HCT116 (cell line): ENCODE measurements around the gene STT3B. TPM values are rescaled to one million over a fixed set of nuclear protein-coding genes. Genes with fewer than 3 reads are reported as not detected.
"Not testable (repeated sequence)": the region's sequence is repeated elsewhere in the genome, so short reads cannot be mapped to it uniquely, and the experiment has no call there.

ENCODE experiments used
- ATAC-seq: fragments of 200-7000 bp; cut with Tn5 transposase; 2 replicates; pipeline ENCODE4 v1.9.1; 2020; ENCODE audit warnings: mild to moderate bottlenecking, moderate library complexity
- BruUV-seq: library from RNA; stranded (reverse); fragments of 400-500 nt; replicated peaks from 2 replicates; lab custom pipeline; 2021; lab: Mats Ljungman, UMichigan
- CTCF ChIA-PET: fragments of 300-600 bp; sonication (Branson Sonifier 250); formaldehyde crosslinking; loops from one replicate; lab custom pipeline; 2021; ENCODE audit warnings: antibody characterized with exemption; lab: Charles Lee
- POLR2A ChIA-PET: fragments of 300-600, 350-600 bp; sonication (Branson Sonifier 250); formaldehyde crosslinking; loops from one replicate; lab custom pipeline; 2021; ENCODE audit warnings: antibody characterized with exemption; lab: Charles Lee
- RAD21 ChIA-PET, 2 experiments: fragments of 300-600 bp; sonication (Branson Sonifier 250); formaldehyde crosslinking; loops; one replicate each; lab custom pipeline; 2023; ENCODE audit warnings: low total read pairs in 2 of 2; ENCODE audit not compliant: uncharacterized antibody in 2 of 2, unreplicated experiment in 2 of 2, low non-redundant PET in 1 of 2; lab: Charles Lee
- DNase-seq: peaks from one replicate; pipeline ENCODE4 v3.0.0-alpha.2; 2010; ENCODE audit warnings: low read depth, low spot score
- H2AFZ ChIP-seq: fragments of 200-600 bp; shearing (Covaris generic), sonication (generic); 2 replicates; pipeline ENCODE4 v1.6.1; 2017; ENCODE audit warnings: low read depth, mixed run types, mixed read lengths, antibody characterized with exemption, low read length; ENCODE audit not compliant: poor library complexity, severe bottlenecking
- H3K27ac ChIP-seq: 2 replicates; pipeline ENCODE4 v1.5.1; 2012; ENCODE audit warnings: low read depth, low read length
- H3K27me3 ChIP-seq: fragments of 200-600 bp; sonication (generic); 2 replicates; pipeline ENCODE4 v1.6.1; 2016; ENCODE audit warnings: mixed run types, low read length, mixed read lengths; ENCODE audit not compliant: insufficient read depth
- H3K36me3 ChIP-seq, 2 experiments: fragments of 200-500 bp in 1 of 2; fragments of 200-600 bp in 1 of 2; sonication (Bioruptor generic) in 1 of 2; sonication (generic) in 1 of 2; 2 replicates each; pipeline versions ENCODE4 v1.5.1 to v1.6.1; 2014 to 2016; ENCODE audit warnings: low read length in 2 of 2, inconsistent platforms in 1 of 2, mixed read lengths in 1 of 2, mixed run types in 1 of 2; ENCODE audit not compliant: insufficient read depth in 2 of 2, control insufficient read depth in 1 of 2
- H3K4me1 ChIP-seq, 2 experiments: fragments of 200-600 bp in 1 of 2; sonication (generic) in 1 of 2; 2 replicates each; pipeline versions ENCODE4 v1.5.1 to v1.6.1; 2012 to 2017; ENCODE audit warnings: low read length in 2 of 2, inconsistent platforms in 1 of 2, mild to moderate bottlenecking in 1 of 2, mixed read lengths in 1 of 2, mixed run types in 1 of 2, moderate library complexity in 1 of 2; ENCODE audit not compliant: insufficient read depth in 2 of 2, control insufficient read depth in 1 of 2
- H3K4me2 ChIP-seq: fragments of 200-600 bp; sonication (generic); 2 replicates; pipeline ENCODE4 v1.6.1; 2017; ENCODE audit warnings: mixed run types, low read length, mixed read lengths
- H3K4me3 ChIP-seq, 2 experiments: fragments of 200-600 bp in 1 of 2; sonication (generic) in 1 of 2; replicated peaks in 1 of 2; 2 replicates each; pipeline ENCODE4 v1.5.1; 2011 to 2016; ENCODE audit warnings: low read length in 2 of 2, control low read depth in 1 of 2, low read depth in 1 of 2, mild to moderate bottlenecking in 1 of 2, mixed read lengths in 1 of 2, mixed run types in 1 of 2
- H3K79me2 ChIP-seq: fragments of 200-600 bp; sonication (generic); 2 replicates; pipeline ENCODE4 v1.6.1; 2017; ENCODE audit warnings: mild to moderate bottlenecking, mixed run types, low read length, moderate library complexity, mixed read lengths; ENCODE audit not compliant: insufficient read depth
- H3K9ac ChIP-seq: fragments of 200-600 bp; sonication (generic); 2 replicates; pipeline ENCODE4 v1.6.1; 2016; ENCODE audit warnings: low read length, mixed read lengths
- H3K9me2 ChIP-seq: fragments of 200-600 bp; sonication (generic), shearing (Covaris generic); 2 replicates; pipeline ENCODE4 v1.6.1; 2017; ENCODE audit warnings: mixed run types, mild to moderate bottlenecking, moderate library complexity; ENCODE audit not compliant: insufficient read depth
- H3K9me3 ChIP-seq, 2 experiments: fragments of 200-500 bp in 1 of 2; fragments of 200-600 bp in 1 of 2; sonication (Bioruptor generic) in 1 of 2; sonication (generic) in 1 of 2; 2 replicates each; pipeline ENCODE4 v1.6.1; 2014 to 2017; ENCODE audit warnings: low read length in 2 of 2, mixed read lengths in 2 of 2, inconsistent platforms in 1 of 2, low read depth in 1 of 2, mild to moderate bottlenecking in 1 of 2, mixed run types in 1 of 2, moderate library complexity in 1 of 2; ENCODE audit not compliant: control insufficient read depth in 1 of 2, insufficient read depth in 1 of 2
- H4K20me1 ChIP-seq: fragments of 200-600 bp; sonication (generic), shearing (Covaris generic); 2 replicates; pipeline ENCODE4 v1.6.1; 2017; ENCODE audit warnings: mixed run types, mild to moderate bottlenecking, moderate library complexity; ENCODE audit not compliant: insufficient read depth
- CEBPB ChIP-seq: IDR thresholded peaks from 2 replicates; pipeline ENCODE4 v1.6.1; 2012; ENCODE audit warnings: low read depth
- CTCF ChIP-seq, 3 experiments: fragments of 200-600 bp in 1 of 3; sonication (generic) in 1 of 3; IDR thresholded peaks in 2 of 3; conservative IDR thresholded peaks in 1 of 3; 2 replicates each; pipeline ENCODE4 v1.5.1; 2012 to 2017; ENCODE audit warnings: low read depth in 2 of 3, low read length in 2 of 3, antibody characterized with exemption in 1 of 3, borderline replicate concordance in 1 of 3, control low read depth in 1 of 3, mild to moderate bottlenecking in 1 of 3, mixed read lengths in 1 of 3, mixed run types in 1 of 3, moderate library complexity in 1 of 3; ENCODE audit not compliant: insufficient read depth in 1 of 3
- EGR1 ChIP-seq: IDR thresholded peaks from 2 replicates; pipeline ENCODE4 v1.6.1; 2012; ENCODE audit warnings: low read depth
- ELF1 ChIP-seq: IDR thresholded peaks from 2 replicates; pipeline ENCODE4 v1.6.1; 2012; ENCODE audit warnings: low read depth, borderline replicate concordance
- EZH2 ChIP-seq: fragments of 200-600 bp; sonication (generic); IDR thresholded peaks from 2 replicates; pipeline ENCODE4 v1.6.1; 2017; ENCODE audit warnings: antibody characterized with exemption, mixed run types
- EZH2phosphoT487 ChIP-seq: fragments of 200-600 bp; IDR thresholded peaks from 2 replicates; pipeline ENCODE4 v1.6.1; 2018; ENCODE audit warnings: antibody characterized with exemption, borderline replicate concordance
- FOSL1 ChIP-seq: IDR thresholded peaks from 2 replicates; pipeline ENCODE4 v1.6.1; 2012; ENCODE audit warnings: low read depth
- MAX ChIP-seq: IDR thresholded peaks from 2 replicates; pipeline ENCODE4 v1.6.1; 2012
- POLR2A ChIP-seq: IDR thresholded peaks from 2 replicates; pipeline ENCODE4 v1.7.0; 2011; ENCODE audit warnings: borderline replicate concordance; ENCODE audit not compliant: insufficient read depth, insufficient read length; ENCODE audit errors: extremely low read depth
- POLR2AphosphoS5 ChIP-seq: IDR thresholded peaks from 2 replicates; pipeline ENCODE4 v1.6.1; 2011; ENCODE audit warnings: mild to moderate bottlenecking, low read depth, low read length, moderate library complexity
- SIN3A ChIP-seq: IDR thresholded peaks from 2 replicates; pipeline ENCODE4 v1.6.1; 2012; ENCODE audit warnings: low read depth
- SP1 ChIP-seq: IDR thresholded peaks from 2 replicates; pipeline ENCODE4 v1.6.1; 2012; ENCODE audit warnings: low read depth
- SRF ChIP-seq: IDR thresholded peaks from 2 replicates; pipeline ENCODE4 v1.6.1; 2012; ENCODE audit warnings: low read depth
- YY1 ChIP-seq: IDR thresholded peaks from 2 replicates; pipeline ENCODE4 v1.6.1; 2011; ENCODE audit warnings: low read length, low read depth, moderate library complexity, mild to moderate bottlenecking; ENCODE audit not compliant: insufficient replicate concordance; ENCODE audit errors: extremely low read depth
- ZFX ChIP-seq: fragments of 450-650 bp; IDR thresholded peaks from 2 replicates; pipeline ENCODE4 v1.6.1; 2017
- ZNF274 ChIP-seq: fragments of 200-500 bp; sonication (Bioruptor generic); IDR thresholded peaks from 2 replicates; pipeline ENCODE4 v1.6.1; 2014; ENCODE audit warnings: mild to moderate bottlenecking, low read depth, low read length, inconsistent platforms
- intact Hi-C: fragments of 100-400 bp; cut with micrococcal nuclease; formaldehyde crosslinking; loops from 2 replicates; pipeline ENCODE4 v1.10.0; 2022
- total RNA-seq: library from RNA; stranded (reverse); gene quantifications from one replicate; pipeline ENCODE4 v1.2.1, GENCODE V29; 2021; ENCODE audit not compliant: unreplicated experiment
- TF ChIP-seq, protein P1 (sequence below): IDR thresholded peaks from 2 replicates; pipeline ENCODE4 v1.6.1; 2011; ENCODE audit warnings: mild to moderate bottlenecking, low read length, moderate library complexity; ENCODE audit not compliant: insufficient replicate concordance; ENCODE audit errors: extremely low read depth

The STT3B gene
- total RNA-seq, 1 experiment from 2014 or later = 131 TPM

- TF ChIP-seq SIN3A (no peak), MAX (no peak), POLR2AphosphoS5 (no peak), SRF (no peak), SP1 (no peak), CEBPB (no peak), ELF1 (no peak), ZNF274 (no peak), EGR1 (no peak), POLR2A (no peak), CTCF (IDR thresholded peaks at IDR 0.05 in 2 of 3, conservative IDR thresholded peaks at IDR 0.05 in 1 of 3; ENCODE audit: borderline replicate concordance in 1 of 3, insufficient read depth in 1 of 3, low read depth in 2 of 3, low read length in 2 of 3) (no peak), FOSL1 (no peak), EZH2 (no peak), ZFX (no peak), EZH2phosphoT487 (no peak), YY1 (no peak)
- TF ChIP-seq, protein P1, sequence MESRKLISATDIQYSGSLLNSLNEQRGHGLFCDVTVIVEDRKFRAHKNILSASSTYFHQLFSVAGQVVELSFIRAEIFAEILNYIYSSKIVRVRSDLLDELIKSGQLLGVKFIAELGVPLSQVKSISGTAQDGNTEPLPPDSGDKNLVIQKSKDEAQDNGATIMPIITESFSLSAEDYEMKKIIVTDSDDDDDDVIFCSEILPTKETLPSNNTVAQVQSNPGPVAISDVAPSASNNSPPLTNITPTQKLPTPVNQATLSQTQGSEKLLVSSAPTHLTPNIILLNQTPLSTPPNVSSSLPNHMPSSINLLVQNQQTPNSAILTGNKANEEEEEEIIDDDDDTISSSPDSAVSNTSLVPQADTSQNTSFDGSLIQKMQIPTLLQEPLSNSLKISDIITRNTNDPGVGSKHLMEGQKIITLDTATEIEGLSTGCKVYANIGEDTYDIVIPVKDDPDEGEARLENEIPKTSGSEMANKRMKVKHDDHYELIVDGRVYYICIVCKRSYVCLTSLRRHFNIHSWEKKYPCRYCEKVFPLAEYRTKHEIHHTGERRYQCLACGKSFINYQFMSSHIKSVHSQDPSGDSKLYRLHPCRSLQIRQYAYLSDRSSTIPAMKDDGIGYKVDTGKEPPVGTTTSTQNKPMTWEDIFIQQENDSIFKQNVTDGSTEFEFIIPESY = no peak
- no peak overlapping the region for H3K9ac ChIP-seq
- no peak overlapping the region for H3K4me3 ChIP-seq
- H3K4me1 ChIP-seq = no peaks in the 10 kb centered on the region
- ATAC-seq (no peak), DNase-seq (no peak)
- peaks cover 0 to 20% of the 10 kb centered on the region in 2 experiments; a peak in 1 of 4 replicates for H3K36me3 ChIP-seq
- H3K9me2 ChIP-seq = no peaks in the 10 kb centered on the region
- CTCF ChIA-PET = no interaction called here
- intact Hi-C loops = no loop called here
- RAD21 ChIA-PET = no interaction called here
- no peaks in the 10 kb centered on the region; the same call in none of the 2 replicates for H4K20me1 ChIP-seq
- H3K27ac ChIP-seq = no peak overlapping the region
- POLR2A ChIA-PET = no interaction called here
- no peak overlapping the region for H3K4me2 ChIP-seq
- BruUV-seq = no TSS peak
- H3K9me3 ChIP-seq = no peaks in the 10 kb centered on the region
- peaks cover 72% of the 10 kb centered on the region for H3K79me2 ChIP-seq
- no peaks in the 10 kb centered on the region for H3K27me3 ChIP-seq
- no peak overlapping the region for H2AFZ ChIP-seq
Observed at GRCh38 chr3:31600431-31600830, 67.7 kb downstream of the STT3B start.

DNA sequence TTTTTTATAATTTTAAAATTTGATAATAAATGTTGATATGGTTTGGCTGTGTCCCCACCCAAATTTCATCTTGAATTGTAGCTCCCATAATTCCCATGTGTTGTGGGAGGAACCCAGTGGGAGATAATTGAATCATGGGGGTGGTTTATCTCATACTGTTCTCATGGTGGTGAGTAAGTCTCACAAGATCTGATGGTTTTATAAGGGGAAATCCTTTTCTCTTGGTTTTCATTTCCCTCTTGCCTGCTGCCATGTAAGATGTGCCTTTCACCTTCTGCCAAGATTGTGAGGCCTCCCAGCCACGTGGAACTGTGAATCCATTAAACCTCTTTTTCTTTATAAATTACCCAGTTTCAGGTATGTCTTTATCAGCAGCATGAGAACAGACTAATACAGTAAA is 72.6 kb downstream of the STT3B start:
- H3K9ac ChIP-seq, H3K27ac ChIP-seq, POLR2A ChIA-PET, BruUV-seq, H3K4me2 ChIP-seq, CTCF ChIA-PET, ATAC-seq, H2AFZ ChIP-seq, H3K9me2 ChIP-seq, intact Hi-C loops, H3K4me3 ChIP-seq, H3K27me3 ChIP-seq, RAD21 ChIA-PET, H3K4me1 ChIP-seq, DNase-seq, H3K9me3 ChIP-seq, H4K20me1 ChIP-seq: not testable (repeated sequence)
- Histone ChIP-seq H3K36me3 (peaks cover 0 to 26% of the 10 kb centered on the region in 2 experiments; a peak in 2 of 4 replicates), H3K79me2 (peaks cover 83% of the 10 kb centered on the region)
